Aorta (tissue), 5 donors: ENCODE data around the gene CNPY2. TPM values are rescaled to one million over a fixed set of nuclear protein-coding genes. Genes with fewer than 3 reads are reported as not detected.
"Not testable (repeated sequence)": the region's sequence is repeated elsewhere in the genome, so short reads cannot be mapped to it uniquely, and the experiment has no call there.

ENCODE experiments used
- ATAC-seq: fragments of 200-7000 bp; cut with Tn5 transposase; one replicate; pipeline ENCODE4 v1.9.1; 2022; ENCODE audit warnings: moderate library complexity; ENCODE audit not compliant: low FRiP score
- DNase-seq, 2 donors: peaks; one replicate each; pipeline ENCODE4 v3.0.0-alpha.2; 2020
- H3K27ac ChIP-seq, 2 donors: one replicate each; pipeline ENCODE4 v1.5.1; 2013; ENCODE audit warnings: low read length in 2 of 2, mild to moderate bottlenecking in 2 of 2, moderate library complexity in 2 of 2, control low read depth in 1 of 2, inconsistent platforms in 1 of 2, low read depth in 1 of 2
- H3K27me3 ChIP-seq, 2 donors: one replicate each; pipeline ENCODE4 v1.6.1; 2013; ENCODE audit warnings: control low read depth in 1 of 2, low read length in 1 of 2, mild to moderate bottlenecking in 1 of 2, moderate library complexity in 1 of 2; ENCODE audit not compliant: insufficient read depth in 2 of 2, control insufficient read depth in 1 of 2
- H3K36me3 ChIP-seq, 2 donors: one replicate each; pipeline ENCODE4 v1.6.1; 2013; ENCODE audit warnings: control low read depth in 1 of 2, low read length in 1 of 2, mild to moderate bottlenecking in 1 of 2; ENCODE audit not compliant: insufficient read depth in 2 of 2, control insufficient read depth in 1 of 2
- H3K4me1 ChIP-seq, 2 donors: one replicate each; pipeline ENCODE4 v1.6.1; 2013; ENCODE audit warnings: low read length in 2 of 2, control low read depth in 1 of 2, mild to moderate bottlenecking in 1 of 2, moderate library complexity in 1 of 2; ENCODE audit not compliant: insufficient read depth in 2 of 2, control insufficient read depth in 1 of 2
- H3K4me3 ChIP-seq, 2 donors: one replicate each; pipeline ENCODE4 v1.5.1; 2013; ENCODE audit warnings: low read length in 2 of 2, control low read depth in 1 of 2, mild to moderate bottlenecking in 1 of 2
- H3K9me3 ChIP-seq: one replicate; pipeline ENCODE4 v1.6.1; 2013; ENCODE audit warnings: mild to moderate bottlenecking, low read length; ENCODE audit not compliant: control insufficient read depth
- WGBS, 2 donors: extraction: QIAGEN DNeasy Blood & Tissue Kit; methylation state at CpG; one replicate each; pipeline ENCODE4 v1.1.7; 2013; 5-methylcytosine and 5-hydroxymethylcytosine counted together
- intact Hi-C, 2 donors: fragments of 100-400 bp; cut with DNase I; formaldehyde crosslinking; loops; one replicate each; pipeline versions ENCODE4 v1.14.2 to v1.15.0; 2022
- polyA plus RNA-seq, 2 donors: library from polyadenylated mRNA; stranded (reverse); fragments of 200-250 nt; gene quantifications; one replicate each; pipeline ENCODE4 v1.2.3, GENCODE V29; 2013
- total RNA-seq, 2 donors: library from RNA; stranded (reverse); fragmentation: NEBNext Ultra II Directional; extraction: Animal tissue kit (Norgen Biotek cat#: 25700); gene quantifications; one replicate each; pipeline ENCODE4 v1.2.1, GENCODE V29; 2021
- donor health status: healthy with polysubstance abuse.
- donor health status: Bipolar disorder and iron deficiency.
- donor health status: DM: no; HTN: no; CAD: no.
- donor health status: DM: no; HTN: no; CAD: no.
- donor health status: DM: yes; HTN: yes; CAD: no.

CNPY2 gene
- total and polyA plus RNA-seq, 4 donors: 72.2 to 149 (median 94.1) TPM

DNA sequence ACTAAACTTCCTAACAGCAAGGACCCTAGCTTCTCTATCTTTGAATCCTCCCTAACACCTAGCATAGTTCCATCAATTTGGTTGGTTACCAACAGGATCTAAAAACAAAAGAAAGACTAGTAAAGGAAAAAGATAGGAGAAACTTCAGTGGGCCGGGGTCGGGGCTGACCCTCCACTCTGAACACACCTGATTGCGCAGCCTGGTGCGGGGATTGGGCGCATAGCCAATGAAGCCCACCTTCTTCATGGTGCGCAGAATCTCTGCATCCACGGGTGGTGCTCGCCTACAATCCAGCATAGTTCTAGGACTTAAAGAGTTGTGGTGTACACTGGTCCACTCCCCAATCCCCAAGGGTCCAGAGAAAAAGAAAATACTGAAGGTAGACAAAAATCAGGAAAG lies 10.3 kb upstream of the CNPY2 start:
- no peak overlapping the region for H3K27ac ChIP-seq
- no peaks in the 10 kb centered on the region for H3K4me1 ChIP-seq
- H3K27me3 ChIP-seq: no peaks in the 10 kb centered on the region
- intact Hi-C loops: no loop called here
- H3K36me3 ChIP-seq: peaks cover 10 to 19% of the 10 kb centered on the region in 2 donors
- DNase-seq: no peak
- whole genome bisulfite sequencing, 2 donors: 92 to 95% methylated on average over 8 of the region's 8 CpGs
- no peak overlapping the region for H3K4me3 ChIP-seq
- no peak for ATAC-seq
- H3K9me3 ChIP-seq: no peaks in the 10 kb centered on the region

DNA sequence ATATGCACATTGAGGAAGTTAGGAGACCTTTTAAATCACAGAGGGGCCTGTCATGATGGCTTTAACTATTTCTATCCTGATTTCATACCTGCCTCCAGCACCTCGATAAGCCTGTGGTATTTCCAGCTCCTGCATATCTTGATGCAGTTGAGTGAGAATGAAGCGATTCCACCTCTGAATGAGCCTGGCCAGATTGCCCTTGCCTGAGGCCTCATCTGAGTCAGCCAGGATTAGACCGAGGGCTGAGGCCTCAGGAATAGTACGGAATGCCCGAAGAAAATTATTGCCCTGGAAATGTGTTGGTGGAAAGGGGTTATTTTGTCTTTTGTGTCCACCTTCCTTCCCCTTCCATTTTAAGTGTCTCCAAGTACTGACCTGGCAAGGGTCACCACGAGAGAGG lies 8.4 kb upstream of the CNPY2 start:
- WGBS, 2 donors: 90 to 94% methylated on average over 6 of the region's 6 CpGs
- Histone ChIP-seq H3K4me3 (no peak overlapping the region), H3K4me1 (no peaks in the 10 kb centered on the region), H3K27ac (no peak overlapping the region), H3K27me3 (no peaks in the 10 kb centered on the region), H3K9me3 (no peaks in the 10 kb centered on the region), H3K36me3 (peaks cover 10 to 21% of the 10 kb centered on the region in 2 donors)
- DNase-seq (no peak), ATAC-seq (no peak)
- intact Hi-C loops: no loop called here

DNA sequence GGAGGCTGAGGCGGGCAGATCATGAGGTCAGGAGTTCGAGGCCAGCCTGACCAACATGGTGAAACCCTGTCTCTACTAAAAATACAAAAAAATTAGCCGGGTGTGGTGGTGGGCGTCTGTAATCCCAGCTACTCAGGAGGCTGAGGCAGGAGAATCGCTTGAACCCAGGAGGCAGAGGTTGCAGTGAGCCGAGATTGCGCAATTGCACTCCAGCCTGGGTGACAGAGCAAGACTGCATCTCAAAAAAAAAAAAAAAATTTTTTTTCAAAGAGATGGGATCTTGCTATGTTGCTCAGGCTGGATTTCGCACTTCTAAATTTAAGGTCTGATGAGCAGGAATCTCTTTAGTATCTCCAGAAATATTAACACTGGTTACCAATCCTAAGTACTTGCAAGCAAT lies 5.8 kb upstream of the CNPY2 start:
- H3K4me1 ChIP-seq, intact Hi-C loops, H3K4me3 ChIP-seq, H3K27me3 ChIP-seq, DNase-seq, H3K9me3 ChIP-seq, H3K27ac ChIP-seq, ATAC-seq: not testable (repeated sequence)
- WGBS, 2 donors: 90 to 95% methylated on average over 8 of the region's 8 CpGs
- H3K36me3 ChIP-seq: peaks cover 10 to 16% of the 10 kb centered on the region in 2 donors

GRCh38 chr12:56321027-56321426 lies 5.2 kb upstream of the CNPY2 start:
- Histone ChIP-seq H3K36me3 (peaks cover 10 to 14% of the 10 kb centered on the region in 2 donors), H3K9me3 (no peaks in the 10 kb centered on the region), H3K4me1 (no peaks in the 10 kb centered on the region), H3K27ac (no peak overlapping the region), H3K27me3 (no peaks in the 10 kb centered on the region), H3K4me3 (no peak overlapping the region)
- 76 to 82% methylated on average over 2 of the region's 2 CpGs for WGBS, 2 donors
- ATAC-seq: no peak
- DNase-seq: no peak
- intact Hi-C loops: no loop called here

GRCh38 chr12:56317675-56318074 lies 1.9 kb upstream of the CNPY2 start:
- intact Hi-C loops: loop anchor here in 1 of 2 donors (10.0 kb wide), 1 partner anchor 147 kb away; the partner anchor contains the start of gene SPRYD4
- Histone ChIP-seq H3K9me3 (no peaks in the 10 kb centered on the region), H3K27me3 (no peaks in the 10 kb centered on the region), H3K36me3 (peaks cover 2 to 4% of the 10 kb centered on the region in 2 donors), H3K27ac (no peak overlapping the region), H3K4me3 (no peak overlapping the region), H3K4me1 (no peaks in the 10 kb centered on the region)
- 91 to 96% methylated on average over 3 of the region's 3 CpGs for WGBS, 2 donors
- ATAC-seq (no peak), DNase-seq (no peak)

DNA sequence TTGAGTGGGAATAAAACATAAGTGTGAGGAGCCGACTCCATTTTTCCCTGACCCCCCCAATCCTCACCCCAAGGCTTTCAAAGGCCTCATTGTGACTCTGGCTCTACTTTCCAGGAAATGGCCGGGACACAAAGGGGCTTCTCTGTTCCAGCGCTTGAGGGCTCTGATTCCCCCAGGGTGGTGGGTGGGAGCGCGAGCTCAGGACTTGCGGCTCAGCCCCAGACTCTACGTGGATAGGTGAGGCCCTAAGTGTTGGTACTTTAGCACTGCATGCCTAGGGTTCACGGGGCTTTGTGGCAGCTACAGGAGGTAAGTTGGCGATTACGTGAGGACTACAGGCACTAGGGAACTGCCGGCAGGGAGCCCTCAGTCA lies 553 bp downstream of the CNPY2 start:
- H3K4me3 ChIP-seq: peak overlapping the region; percentile 53 to 63
- H3K27ac ChIP-seq: peak overlapping the region in 1 of 2 donors; percentile 30
- WGBS, 2 donors: 1% methylated on average over 11 of the region's 11 CpGs
- intact Hi-C loops: loop anchor here in 1 of 2 donors (2.0 to 10.0 kb wide), 2 partner anchors 14 to 150 kb away; partner anchors contain the start of genes CS and SPRYD4
- H3K9me3 ChIP-seq: no peaks in the 10 kb centered on the region
- H3K27me3 ChIP-seq: no peaks in the 10 kb centered on the region
- no peaks in the 10 kb centered on the region for H3K4me1 ChIP-seq
- ATAC-seq (no peak), DNase-seq (no peak)
- peaks cover 0 to 2% of the 10 kb centered on the region in 2 donors for H3K36me3 ChIP-seq

DNA sequence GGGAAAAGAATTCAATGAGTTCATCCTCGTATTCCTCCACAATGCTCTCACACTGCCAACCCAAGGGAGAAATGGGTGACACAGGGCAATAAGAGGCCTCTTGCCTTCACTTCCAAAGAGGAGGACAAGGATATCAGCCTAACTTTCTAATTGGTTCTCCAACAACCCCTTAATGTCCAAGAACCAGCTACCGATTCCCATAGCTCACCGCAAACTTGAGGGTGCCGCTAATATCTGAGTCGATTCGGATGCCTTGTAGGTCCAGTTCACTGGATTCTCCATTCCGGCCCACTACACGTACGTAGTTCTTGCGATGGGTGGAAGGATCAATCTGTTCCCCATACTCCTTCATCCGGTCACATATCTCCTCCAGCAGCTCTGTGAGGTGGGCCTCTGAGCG lies 4.8 kb downstream of the CNPY2 start:
- no peaks in the 10 kb centered on the region for H3K4me1 ChIP-seq
- no peak overlapping the region for H3K27ac ChIP-seq
- DNase-seq: no peak
- H3K4me3 ChIP-seq: no peak overlapping the region
- no peak for ATAC-seq
- intact Hi-C loops: loop anchor here in 1 of 2 donors (10.0 kb wide), 1 partner anchor 154 kb away; the partner anchor contains the start of gene SPRYD4
- no peaks in the 10 kb centered on the region for H3K27me3 ChIP-seq
- 91 to 92% methylated on average over 12 of the region's 12 CpGs for WGBS, 2 donors
- H3K9me3 ChIP-seq: no peaks in the 10 kb centered on the region
- peaks cover 2 to 4% of the 10 kb centered on the region in 2 donors for H3K36me3 ChIP-seq

GRCh38 chr12:56308714-56309113 lies 7.1 kb downstream of the CNPY2 start:
- Histone ChIP-seq H3K36me3 (peaks cover 2 to 6% of the 10 kb centered on the region in 2 donors), H3K27ac (no peak overlapping the region), H3K4me1 (no peaks in the 10 kb centered on the region), H3K9me3 (no peaks in the 10 kb centered on the region), H3K4me3 (no peak overlapping the region), H3K27me3 (no peaks in the 10 kb centered on the region)
- WGBS, 2 donors: 83 to 85% methylated on average over 3 of the region's 3 CpGs
- DNase-seq (no peak), ATAC-seq (no peak)
- intact Hi-C loops: no loop called here

DNA sequence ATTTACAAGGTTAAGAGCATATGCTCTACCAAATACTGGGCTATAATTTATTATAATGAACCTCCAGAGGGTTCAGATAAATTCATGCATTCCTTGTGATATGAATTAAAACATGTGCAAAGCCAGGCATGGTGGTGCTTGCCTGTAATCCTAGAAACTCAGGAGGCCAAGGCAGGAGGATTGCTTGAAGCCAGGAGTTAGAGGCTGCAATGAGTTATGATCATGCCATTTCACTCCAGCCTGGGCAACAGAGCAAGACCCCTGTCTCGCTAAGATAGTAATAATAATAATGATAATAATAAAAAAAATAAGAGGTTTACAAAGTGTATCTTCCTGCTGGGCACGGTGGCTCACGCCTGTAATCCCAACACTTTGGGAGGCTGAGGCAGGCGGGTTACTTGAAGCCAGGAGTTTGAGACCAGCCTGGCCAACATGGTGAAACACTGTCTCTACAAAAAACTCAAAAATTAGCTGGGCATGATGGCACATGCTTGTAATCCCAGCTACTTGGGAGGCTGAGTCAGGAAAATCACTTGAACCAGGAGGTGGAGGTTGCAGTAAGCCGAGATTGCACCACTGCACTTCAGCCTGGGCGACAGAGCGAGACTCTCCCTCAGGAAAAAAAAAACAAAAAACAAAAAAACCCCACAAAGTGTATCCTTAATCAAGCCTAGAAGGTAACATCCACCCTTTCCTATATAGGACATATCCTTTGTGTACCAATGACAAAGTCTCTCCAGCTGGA lies 8.4 kb downstream of the CNPY2 start:
- no peak for DNase-seq
- intact Hi-C loops: no loop called here
- H3K4me1 ChIP-seq: no peaks in the 10 kb centered on the region
- no peaks in the 10 kb centered on the region for H3K27me3 ChIP-seq
- H3K4me3 ChIP-seq: no peak overlapping the region
- H3K9me3 ChIP-seq: no peaks in the 10 kb centered on the region
- H3K27ac ChIP-seq: no peak overlapping the region
- WGBS, 2 donors: 91 to 92% methylated on average over 7 of the region's 7 CpGs
- no peak for ATAC-seq
- peaks cover 2 to 6% of the 10 kb centered on the region in 2 donors for H3K36me3 ChIP-seq
